A673 (cell line): Measurements from ENCODE around the gene LCAT.

Experiments
- CTCF ChIP-seq: fragments of 300-800, 200-600 bp; sonication (generic); conservative IDR thresholded peaks from 2 replicates; pipeline ENCODE4 v1.5.1; 2017; ENCODE audit warnings: low read depth, mild to moderate bottlenecking, antibody characterized with exemption, low read length, moderate library complexity, mixed read lengths
- EZH2 ChIP-seq: fragments of 200-600 bp; sonication (generic); IDR thresholded peaks from 2 replicates; pipeline ENCODE4 v1.6.1; 2017; ENCODE audit warnings: borderline replicate concordance, low read depth, mild to moderate bottlenecking, mixed read lengths, antibody characterized with exemption, low read length; ENCODE audit not compliant: poor library complexity, severe bottlenecking

DNA sequence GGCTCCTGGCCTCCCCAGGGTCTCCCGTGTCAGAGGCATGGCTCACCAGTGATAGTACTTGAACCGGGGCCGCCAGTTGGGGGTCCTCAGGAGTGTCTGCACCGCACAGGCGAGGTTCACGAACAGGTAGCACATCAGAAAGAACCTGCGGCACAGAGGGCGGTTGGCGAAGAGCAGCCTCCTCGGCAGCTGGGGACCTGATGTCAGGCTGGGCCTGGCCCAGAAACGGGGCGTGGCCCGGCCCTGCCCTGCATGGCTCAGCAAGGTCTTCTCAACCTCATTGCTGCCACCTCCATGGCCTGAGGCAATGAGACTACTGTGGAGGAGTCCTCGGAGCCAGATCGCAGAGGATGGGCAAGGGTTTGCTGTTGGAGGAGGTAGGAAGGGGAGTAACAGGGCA, 4.1 kb upstream of the LCAT start:
- TF ChIP-seq CTCF, result no peak
- TF ChIP-seq EZH2, result no peak
